GM21526 (cell line): Measurements from ENCODE around the gene SYT10.
"Not testable (repeated sequence)": the region's sequence is repeated elsewhere in the genome, so short reads cannot be mapped to it uniquely, and the experiment has no call there.

Source experiments
- ATAC-seq: cut with Tn5 transposase; IDR thresholded peaks from one replicate; pipeline ENCODE4 v1.9.1; 2021; ENCODE audit warnings: moderate library complexity; ENCODE audit not compliant: unreplicated experiment, low FRiP score

SYT10 gene, protein sequence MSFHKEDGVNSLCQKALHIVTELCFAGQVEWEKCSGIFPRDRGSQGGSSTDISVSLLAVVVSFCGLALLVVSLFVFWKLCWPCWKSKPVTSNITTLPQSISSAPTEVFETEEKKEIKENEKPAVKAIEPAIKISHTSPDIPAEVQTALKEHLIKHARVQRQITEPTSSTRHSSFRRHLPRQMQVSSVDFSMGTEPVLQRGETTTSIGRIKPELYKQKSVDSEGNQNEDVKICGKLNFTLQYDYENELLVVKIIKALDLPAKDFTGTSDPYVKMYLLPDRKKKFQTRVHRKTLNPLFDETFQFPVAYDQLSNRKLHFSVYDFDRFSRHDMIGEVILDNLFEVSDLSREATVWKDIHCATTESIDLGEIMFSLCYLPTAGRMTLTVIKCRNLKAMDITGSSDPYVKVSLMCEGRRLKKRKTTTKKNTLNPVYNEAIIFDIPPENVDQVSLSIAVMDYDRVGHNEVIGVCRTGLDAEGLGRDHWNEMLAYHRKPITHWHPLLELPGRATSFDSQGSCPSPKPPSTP

DNA sequence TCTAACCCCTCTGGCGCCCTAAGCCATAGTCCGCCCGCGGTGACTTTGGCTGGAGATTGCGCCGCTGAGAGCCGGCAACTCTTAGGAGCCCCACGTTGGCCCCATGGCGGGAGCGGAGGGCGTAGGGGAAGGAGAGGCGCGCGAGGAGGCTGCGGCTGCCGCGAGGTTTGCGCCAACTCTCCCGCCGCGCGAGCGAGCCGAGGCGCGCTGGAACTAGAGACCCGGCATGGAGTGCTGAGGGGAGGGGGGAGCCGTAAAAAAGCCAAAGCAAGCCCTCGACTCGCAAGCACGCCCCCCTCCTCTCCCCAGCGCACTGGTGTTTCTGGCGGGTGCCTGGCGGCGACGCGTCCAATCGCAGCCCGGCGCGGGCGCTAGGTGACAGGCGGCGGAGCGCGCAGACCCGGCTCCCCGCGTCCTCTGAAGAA, at the start of gene SYT10:
TSS of gene SYT10 (minus strand) at position 233 of the 425 bp plus-strand sequence. CDS start 297 bp downstream, outside the sequence.
- no peak for ATAC-seq

- ATAC-seq: no peak
Measured at GRCh38 chr12:33488036-33488435, 48.4 kb upstream of the SYT10 start.

- no peak for ATAC-seq
Measured at GRCh38 chr12:33486058-33486457, 46.4 kb upstream of the SYT10 start.

- ATAC-seq: no peak
Measured at GRCh38 chr12:33484161-33484560, 44.5 kb upstream of the SYT10 start.

- no peak for ATAC-seq
Measured at GRCh38 chr12:33480366-33480765, 40.7 kb upstream of the SYT10 start.

DNA sequence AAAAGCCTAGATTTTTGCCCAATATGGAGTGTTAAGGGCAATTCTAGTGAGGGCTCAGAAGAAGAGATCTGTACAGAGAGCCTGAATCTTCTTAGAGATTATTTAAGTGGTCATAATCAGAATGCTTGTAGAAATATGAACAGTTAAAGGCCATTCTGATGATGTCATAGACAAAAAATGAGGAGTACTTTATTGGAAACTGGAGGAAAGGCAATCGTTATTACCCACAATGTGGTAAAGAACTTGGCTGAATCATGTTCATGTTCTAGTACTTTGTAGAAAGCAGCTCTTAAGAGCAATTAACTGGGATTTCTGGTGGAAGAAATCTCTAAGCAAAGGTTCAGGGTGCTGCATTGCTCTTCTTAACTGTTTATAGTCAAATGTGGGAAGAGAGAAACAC, 36.4 kb upstream of the SYT10 start:
- ATAC-seq: no peak

GRCh38 chr12:33472299-33472698, 32.7 kb upstream of the SYT10 start:
- ATAC-seq: no peak

DNA sequence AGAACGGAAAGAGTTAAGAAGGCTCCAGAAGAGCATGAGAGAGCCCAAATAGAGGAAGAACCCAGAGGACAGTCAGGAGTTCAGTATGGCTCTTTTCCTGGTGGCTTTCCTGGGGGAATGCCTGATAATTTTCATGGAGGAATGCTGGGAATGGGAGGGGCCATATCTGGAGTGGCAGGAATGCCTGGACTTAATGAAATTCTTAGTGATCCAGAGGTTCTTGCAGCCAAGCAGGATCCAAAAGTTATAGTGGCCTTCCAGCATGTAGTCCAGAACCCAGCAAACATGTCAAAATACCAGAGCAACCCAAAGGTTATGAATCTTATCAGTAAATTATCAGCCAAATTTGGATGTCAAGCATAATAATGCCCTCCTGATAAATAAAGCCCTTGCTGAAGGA, 15.5 kb upstream of the SYT10 start:
- no peak for ATAC-seq

GRCh38 chr12:33450480-33450879, 10.9 kb upstream of the SYT10 start:
- no peak for ATAC-seq

GRCh38 chr12:33440477-33440876, 858 bp upstream of the SYT10 start:
- no peak for ATAC-seq

GRCh38 chr12:33438851-33439586, 600 bp downstream of the SYT10 start:
- no peak for ATAC-seq

DNA sequence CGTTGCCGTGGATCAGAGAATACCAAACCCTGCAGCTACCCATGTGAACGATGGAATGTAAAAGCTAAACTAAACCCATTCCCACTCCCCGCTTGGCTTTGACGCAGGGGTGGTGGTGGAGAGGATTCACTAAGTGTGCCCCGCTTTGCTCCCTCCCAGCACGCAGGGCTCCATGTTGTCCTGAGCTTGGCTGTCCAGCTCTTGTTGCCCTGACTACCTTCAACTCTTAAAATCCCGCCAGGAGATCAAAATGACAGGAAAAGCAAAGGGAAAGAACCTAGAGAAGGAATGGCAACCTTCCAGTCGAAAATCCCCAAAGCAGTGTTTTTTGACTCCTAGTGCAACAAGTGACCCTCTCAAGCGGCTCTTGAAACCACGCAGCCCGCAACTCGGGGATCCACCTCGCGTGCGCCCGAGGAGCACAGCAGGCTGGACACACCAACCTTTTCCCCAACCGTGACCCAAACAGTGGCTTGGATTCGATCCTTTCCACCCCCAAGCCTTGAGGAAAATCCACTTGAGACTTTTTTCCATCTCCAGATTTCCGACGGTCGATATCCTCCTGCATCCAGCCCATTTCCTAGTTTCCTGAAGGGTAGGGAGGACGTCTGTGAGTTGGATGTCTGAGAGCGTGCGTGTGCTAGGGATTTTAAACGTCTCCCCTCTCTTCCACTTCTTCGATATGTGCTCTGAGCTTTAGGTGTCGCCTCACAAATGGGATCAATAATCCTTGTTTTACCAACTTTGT, 1.4 kb downstream of the SYT10 start:
- ATAC-seq: no peak

DNA sequence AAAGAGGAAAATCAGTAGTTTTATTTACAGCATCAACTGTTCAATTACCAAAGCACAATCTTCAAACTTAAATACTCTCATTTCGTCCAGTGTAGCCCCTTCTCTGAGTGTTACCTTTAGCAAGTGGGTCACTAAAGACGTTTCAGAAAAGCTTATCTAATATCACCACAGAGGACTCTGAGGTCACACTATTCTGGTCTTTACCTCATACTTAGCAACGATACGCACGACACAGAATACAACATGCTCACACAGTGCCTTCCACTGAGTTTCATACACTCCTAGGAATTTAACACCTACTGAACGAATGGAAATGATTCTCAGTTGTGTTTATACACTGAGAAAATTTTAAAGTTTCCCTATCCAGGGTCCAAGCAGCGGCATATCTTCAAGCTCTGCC, 2.0 kb downstream of the SYT10 start:
- ATAC-seq: no peak

DNA sequence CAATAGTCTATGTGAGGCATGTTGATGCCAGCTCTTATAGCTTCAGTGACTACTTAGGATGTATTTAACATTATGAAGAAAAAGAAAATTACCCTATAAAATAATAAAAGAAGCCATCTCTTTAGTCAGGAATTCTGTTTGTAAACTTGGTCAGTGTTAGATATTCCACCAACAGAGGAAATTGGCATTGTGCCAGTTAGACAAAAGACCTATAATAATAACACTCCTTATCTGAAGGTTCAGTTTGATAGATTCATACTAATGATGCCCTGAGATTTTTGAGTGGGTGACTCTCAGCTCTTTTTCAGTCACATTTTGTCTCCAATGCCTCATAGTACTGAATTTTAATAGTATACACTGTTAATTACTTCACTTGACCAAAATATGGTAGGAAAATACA, 6.6 kb downstream of the SYT10 start:
- no peak for ATAC-seq

- no peak for ATAC-seq
Measured at GRCh38 chr12:33431648-33432047, 8.0 kb downstream of the SYT10 start.

GRCh38 chr12:33429468-33429867, 10.2 kb downstream of the SYT10 start:
- ATAC-seq: no peak

DNA sequence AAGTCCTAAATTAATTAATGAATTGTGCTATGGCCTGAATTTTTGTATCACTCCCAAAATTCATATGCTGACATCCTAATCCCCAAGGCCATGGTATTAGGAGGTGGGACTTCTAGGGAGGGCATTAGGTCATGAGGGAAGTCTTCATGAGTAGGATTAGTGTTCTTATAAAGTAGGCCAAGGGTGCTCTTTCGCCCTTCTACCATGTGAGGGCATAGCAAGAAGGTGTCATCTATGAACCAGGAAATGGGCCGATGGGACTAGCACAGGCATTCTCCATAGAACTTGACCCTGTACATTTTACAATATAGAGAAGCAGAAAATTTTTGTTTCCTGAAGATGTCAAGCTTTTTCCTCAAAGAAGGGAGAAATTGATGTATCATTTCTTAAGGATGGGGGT, 12.5 kb downstream of the SYT10 start:
- no peak for ATAC-seq

GRCh38 chr12:33423706-33424105, 15.9 kb downstream of the SYT10 start:
- no peak for ATAC-seq

- not testable (repeated sequence) for ATAC-seq
Measured at GRCh38 chr12:33412410-33412809, 27.2 kb downstream of the SYT10 start.

DNA sequence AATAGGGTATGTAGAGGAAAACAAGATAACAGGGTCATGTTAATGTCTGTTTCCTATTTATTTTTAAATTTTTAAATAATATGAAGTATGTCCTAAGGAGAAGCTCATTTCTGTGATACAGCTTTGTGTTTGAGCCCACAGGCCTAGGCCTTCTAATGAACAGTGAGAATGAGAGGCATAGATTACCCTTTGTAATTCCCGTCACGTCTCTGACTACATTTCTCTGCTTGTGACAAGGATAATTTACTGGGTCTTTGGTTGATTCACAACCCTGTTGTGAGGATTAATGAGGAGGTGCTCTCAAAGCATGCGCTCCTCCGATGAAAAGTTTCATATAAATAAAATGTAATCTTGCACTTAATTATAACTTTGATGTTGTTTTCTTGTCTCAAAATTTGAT, 56.1 kb downstream of the SYT10 start:
- no peak for ATAC-seq

DNA sequence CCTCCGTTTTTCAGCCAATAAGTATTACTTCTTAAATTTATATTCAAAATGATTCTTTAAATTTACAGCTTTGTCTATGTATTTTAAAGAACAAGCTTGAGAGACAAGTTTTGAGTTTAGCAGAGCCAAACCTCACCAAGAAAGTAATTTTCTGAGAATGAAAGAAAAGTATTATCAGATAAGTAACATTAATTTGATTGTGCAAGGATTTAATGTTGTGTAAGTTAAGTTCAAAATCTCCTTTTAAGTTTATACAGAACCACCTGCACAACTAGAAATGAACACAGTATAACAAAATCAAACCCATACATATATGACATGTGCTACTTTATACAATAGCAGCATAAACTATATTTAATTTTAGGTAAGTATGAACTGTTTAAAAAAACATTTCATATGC, 63.5 kb downstream of the SYT10 start:
- no peak for ATAC-seq
